ENCODE data around the gene LSM5.

LSM5 gene

GRCh38 chr7:32490127-32490796 lies at the start of gene LSM5:
Gene LSM5, minus strand, starts transcription at chr7:32490380. Its CDS starts 15 bp downstream, at chr7:32490365.
- no peaks in the 10 kb centered on the region for H3K9me3 ChIP-seq (ENCODE audit: control insufficient read depth in 2 of 2, low read length in 2 of 2)
- H3K4me3 ChIP-seq (ENCODE audit: low read length in 2 of 2): peak within 1 kb of the TSS; percentile 94 to 96
- no peaks in the 10 kb centered on the region for H3K27me3 ChIP-seq (ENCODE audit: control insufficient read depth in 1 of 2, insufficient read depth in 2 of 2, low read length in 2 of 2)
- peaks cover 2 to 7% of the 10 kb centered on the region in 2 donors for H3K36me3 ChIP-seq (ENCODE audit: control insufficient read depth in 2 of 2, insufficient read depth in 2 of 2, low read length in 2 of 2)
- H3K27ac ChIP-seq (ENCODE audit: low read length): peak within 1 kb of the TSS; percentile 82
- peak within 1 kb of the TSS; percentile 78 to 90 for H3K9ac ChIP-seq (ENCODE audit: low read length in 2 of 2)
- peaks cover 3% of the 10 kb centered on the region for H3K4me1 ChIP-seq (ENCODE audit: control insufficient read depth, insufficient read depth, low read length)

- no peaks in the 10 kb centered on the region for H3K4me1 ChIP-seq (ENCODE audit: control insufficient read depth, insufficient read depth, low read length)
- H3K36me3 ChIP-seq (ENCODE audit: control insufficient read depth in 2 of 2, insufficient read depth in 2 of 2, low read length in 2 of 2): peaks cover 4 to 8% of the 10 kb centered on the region in 2 donors
- no peak overlapping the region for H3K9ac ChIP-seq (ENCODE audit: low read length in 2 of 2)
- no peak overlapping the region for H3K4me3 ChIP-seq (ENCODE audit: low read length in 2 of 2)
- no peak overlapping the region for H3K27ac ChIP-seq (ENCODE audit: low read length)
- no peaks in the 10 kb centered on the region for H3K27me3 ChIP-seq (ENCODE audit: control insufficient read depth in 1 of 2, insufficient read depth in 2 of 2, low read length in 2 of 2)
- H3K9me3 ChIP-seq (ENCODE audit: control insufficient read depth in 2 of 2, low read length in 2 of 2): no peaks in the 10 kb centered on the region
These were observed 49.2 kb upstream of the LSM5 start for GRCh38 chr7:32539366-32539765.

- Histone ChIP-seq H3K36me3 (ENCODE audit: control insufficient read depth in 2 of 2, insufficient read depth in 2 of 2, low read length in 2 of 2) (no peaks in the 10 kb centered on the region), H3K4me3 (ENCODE audit: low read length in 2 of 2) (no peak overlapping the region), H3K27me3 (ENCODE audit: control insufficient read depth in 1 of 2, insufficient read depth in 2 of 2, low read length in 2 of 2) (no peaks in the 10 kb centered on the region), H3K9me3 (ENCODE audit: control insufficient read depth in 2 of 2, low read length in 2 of 2) (no peaks in the 10 kb centered on the region), H3K27ac (ENCODE audit: low read length) (no peak overlapping the region), H3K9ac (ENCODE audit: low read length in 2 of 2) (no peak overlapping the region), H3K4me1 (ENCODE audit: control insufficient read depth, insufficient read depth, low read length) (no peaks in the 10 kb centered on the region)
These were observed 47.6 kb upstream of the LSM5 start for GRCh38 chr7:32537760-32538159.

GRCh38 chr7:32536585-32536984 lies 46.4 kb upstream of the LSM5 start:
- peaks cover 2% of the 10 kb centered on the region for H3K4me1 ChIP-seq (ENCODE audit: control insufficient read depth, insufficient read depth, low read length)

GRCh38 chr7:32536016-32536415 lies 45.8 kb upstream of the LSM5 start:
- H3K4me1 ChIP-seq (ENCODE audit: control insufficient read depth, insufficient read depth, low read length): peaks cover 2% of the 10 kb centered on the region
- no peak overlapping the region for H3K9ac ChIP-seq (ENCODE audit: low read length in 2 of 2)
- no peaks in the 10 kb centered on the region for H3K9me3 ChIP-seq (ENCODE audit: control insufficient read depth in 2 of 2, low read length in 2 of 2)
- no peaks in the 10 kb centered on the region for H3K27me3 ChIP-seq (ENCODE audit: control insufficient read depth in 1 of 2, insufficient read depth in 2 of 2, low read length in 2 of 2)
- no peak overlapping the region for H3K27ac ChIP-seq (ENCODE audit: low read length)
- peaks cover 0 to 3% of the 10 kb centered on the region in 2 donors for H3K36me3 ChIP-seq (ENCODE audit: control insufficient read depth in 2 of 2, insufficient read depth in 2 of 2, low read length in 2 of 2)
- H3K4me3 ChIP-seq (ENCODE audit: low read length in 2 of 2): no peak overlapping the region

More at GRCh38 chr7:32536585-32536984, 46.4 kb upstream of the LSM5 start:
- peaks cover 0 to 3% of the 10 kb centered on the region in 2 donors for H3K36me3 ChIP-seq (ENCODE audit: control insufficient read depth in 2 of 2, insufficient read depth in 2 of 2, low read length in 2 of 2)
- no peaks in the 10 kb centered on the region for H3K9me3 ChIP-seq (ENCODE audit: control insufficient read depth in 2 of 2, low read length in 2 of 2)
- H3K9ac ChIP-seq (ENCODE audit: low read length in 2 of 2): no peak overlapping the region
- no peak overlapping the region for H3K4me3 ChIP-seq (ENCODE audit: low read length in 2 of 2)
- H3K27ac ChIP-seq (ENCODE audit: low read length): no peak overlapping the region
- no peaks in the 10 kb centered on the region for H3K27me3 ChIP-seq (ENCODE audit: control insufficient read depth in 1 of 2, insufficient read depth in 2 of 2, low read length in 2 of 2)

- Histone ChIP-seq H3K36me3 (ENCODE audit: control insufficient read depth in 2 of 2, insufficient read depth in 2 of 2, low read length in 2 of 2) (peaks cover 0 to 3% of the 10 kb centered on the region in 2 donors), H3K9ac (ENCODE audit: low read length in 2 of 2) (no peak overlapping the region), H3K9me3 (ENCODE audit: control insufficient read depth in 2 of 2, low read length in 2 of 2) (no peaks in the 10 kb centered on the region), H3K27me3 (ENCODE audit: control insufficient read depth in 1 of 2, insufficient read depth in 2 of 2, low read length in 2 of 2) (no peaks in the 10 kb centered on the region), H3K27ac (ENCODE audit: low read length) (no peak overlapping the region), H3K4me3 (ENCODE audit: low read length in 2 of 2) (no peak overlapping the region), H3K4me1 (ENCODE audit: control insufficient read depth, insufficient read depth, low read length) (peaks cover 2% of the 10 kb centered on the region)
These were observed 45.1 kb upstream of the LSM5 start for GRCh38 chr7:32535162-32535702.

- no peak overlapping the region for H3K9ac ChIP-seq (ENCODE audit: low read length in 2 of 2)
- H3K4me3 ChIP-seq (ENCODE audit: low read length in 2 of 2): no peak overlapping the region
- H3K27ac ChIP-seq (ENCODE audit: low read length): no peak overlapping the region
- peaks cover 2% of the 10 kb centered on the region for H3K4me1 ChIP-seq (ENCODE audit: control insufficient read depth, insufficient read depth, low read length)
- no peaks in the 10 kb centered on the region for H3K9me3 ChIP-seq (ENCODE audit: control insufficient read depth in 2 of 2, low read length in 2 of 2)
- no peaks in the 10 kb centered on the region for H3K27me3 ChIP-seq (ENCODE audit: control insufficient read depth in 1 of 2, insufficient read depth in 2 of 2, low read length in 2 of 2)
- peaks cover 0 to 3% of the 10 kb centered on the region in 2 donors for H3K36me3 ChIP-seq (ENCODE audit: control insufficient read depth in 2 of 2, insufficient read depth in 2 of 2, low read length in 2 of 2)
These were observed 43.3 kb upstream of the LSM5 start for GRCh38 chr7:32533276-32534029.

- H3K9me3 ChIP-seq (ENCODE audit: control insufficient read depth in 2 of 2, low read length in 2 of 2): no peaks in the 10 kb centered on the region
- H3K27ac ChIP-seq (ENCODE audit: low read length): no peak overlapping the region
- peaks cover 2% of the 10 kb centered on the region for H3K4me1 ChIP-seq (ENCODE audit: control insufficient read depth, insufficient read depth, low read length)
- no peak overlapping the region for H3K4me3 ChIP-seq (ENCODE audit: low read length in 2 of 2)
- H3K9ac ChIP-seq (ENCODE audit: low read length in 2 of 2): no peak overlapping the region
- H3K27me3 ChIP-seq (ENCODE audit: control insufficient read depth in 1 of 2, insufficient read depth in 2 of 2, low read length in 2 of 2): no peaks in the 10 kb centered on the region
- peaks cover 0 to 3% of the 10 kb centered on the region in 2 donors for H3K36me3 ChIP-seq (ENCODE audit: control insufficient read depth in 2 of 2, insufficient read depth in 2 of 2, low read length in 2 of 2)
These were observed 42.5 kb upstream of the LSM5 start for GRCh38 chr7:32532716-32533115.

GRCh38 chr7:32532086-32532485 lies 41.9 kb upstream of the LSM5 start:
- Histone ChIP-seq H3K9me3 (ENCODE audit: control insufficient read depth in 2 of 2, low read length in 2 of 2) (no peaks in the 10 kb centered on the region), H3K9ac (ENCODE audit: low read length in 2 of 2) (no peak overlapping the region), H3K4me1 (ENCODE audit: control insufficient read depth, insufficient read depth, low read length) (peaks cover 2% of the 10 kb centered on the region), H3K36me3 (ENCODE audit: control insufficient read depth in 2 of 2, insufficient read depth in 2 of 2, low read length in 2 of 2) (peaks cover 0 to 3% of the 10 kb centered on the region in 2 donors), H3K27me3 (ENCODE audit: control insufficient read depth in 1 of 2, insufficient read depth in 2 of 2, low read length in 2 of 2) (no peaks in the 10 kb centered on the region), H3K27ac (ENCODE audit: low read length) (no peak overlapping the region), H3K4me3 (ENCODE audit: low read length in 2 of 2) (no peak overlapping the region)

- no peaks in the 10 kb centered on the region for H3K27me3 ChIP-seq (ENCODE audit: control insufficient read depth in 1 of 2, insufficient read depth in 2 of 2, low read length in 2 of 2)
- no peak overlapping the region for H3K9ac ChIP-seq (ENCODE audit: low read length in 2 of 2)
- peaks cover 2% of the 10 kb centered on the region for H3K4me1 ChIP-seq (ENCODE audit: control insufficient read depth, insufficient read depth, low read length)
These were observed 41.2 kb upstream of the LSM5 start for GRCh38 chr7:32531402-32531801.

More at GRCh38 chr7:32531402-32531801, 41.2 kb upstream of the LSM5 start:
- H3K36me3 ChIP-seq (ENCODE audit: control insufficient read depth in 2 of 2, insufficient read depth in 2 of 2, low read length in 2 of 2): peaks cover 0 to 3% of the 10 kb centered on the region in 2 donors
- no peak overlapping the region for H3K4me3 ChIP-seq (ENCODE audit: low read length in 2 of 2)
- no peak overlapping the region for H3K27ac ChIP-seq (ENCODE audit: low read length)
- H3K9me3 ChIP-seq (ENCODE audit: control insufficient read depth in 2 of 2, low read length in 2 of 2): no peaks in the 10 kb centered on the region
